ENCODE measurements around the gene RBBP5. TPM values are rescaled to one million over a fixed set of nuclear protein-coding genes. Genes with fewer than 3 reads are reported as not detected.

The RBBP5 gene
- total RNA-seq, 1 donor from 2014 or later: 20.6 TPM

DNA sequence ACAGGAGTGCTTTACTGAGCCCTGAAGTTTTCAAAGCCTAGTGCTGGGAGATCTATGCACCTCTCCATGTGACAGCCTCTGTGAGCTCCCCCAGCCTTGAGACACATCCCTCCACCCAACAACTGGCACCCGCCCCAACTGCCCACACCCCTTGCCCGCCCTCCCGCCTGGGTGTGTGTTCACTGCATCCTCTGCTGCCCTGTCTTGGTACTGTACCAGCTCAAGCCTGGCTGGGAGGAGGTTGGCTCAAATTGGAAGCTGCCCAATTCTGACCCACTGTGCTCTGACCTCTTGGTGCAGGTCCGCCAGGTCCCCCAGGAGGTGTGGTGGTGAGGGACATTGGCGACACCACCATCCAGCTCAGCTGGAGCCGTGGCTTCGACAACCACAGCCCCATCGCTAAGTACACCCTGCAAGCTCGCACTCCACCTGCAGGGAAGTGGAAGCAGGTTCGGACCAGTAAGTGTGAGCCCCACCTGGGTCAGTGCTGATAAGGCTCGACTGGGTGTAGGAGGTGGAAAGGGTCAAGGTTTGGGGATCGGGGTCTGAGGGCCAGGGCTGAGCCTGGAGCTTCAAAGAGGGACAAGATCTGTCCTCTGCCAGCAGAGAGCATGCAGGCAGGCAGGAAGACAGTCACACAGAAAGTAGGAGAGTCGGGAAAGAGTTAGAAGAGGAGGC is 55.5 kb downstream of the RBBP5 start:
- DNase-seq: no peak
- peaks cover 5% of the 10 kb centered on the region for H3K36me3 Mint-ChIP-seq (ENCODE audit: unreplicated experiment)

DNA sequence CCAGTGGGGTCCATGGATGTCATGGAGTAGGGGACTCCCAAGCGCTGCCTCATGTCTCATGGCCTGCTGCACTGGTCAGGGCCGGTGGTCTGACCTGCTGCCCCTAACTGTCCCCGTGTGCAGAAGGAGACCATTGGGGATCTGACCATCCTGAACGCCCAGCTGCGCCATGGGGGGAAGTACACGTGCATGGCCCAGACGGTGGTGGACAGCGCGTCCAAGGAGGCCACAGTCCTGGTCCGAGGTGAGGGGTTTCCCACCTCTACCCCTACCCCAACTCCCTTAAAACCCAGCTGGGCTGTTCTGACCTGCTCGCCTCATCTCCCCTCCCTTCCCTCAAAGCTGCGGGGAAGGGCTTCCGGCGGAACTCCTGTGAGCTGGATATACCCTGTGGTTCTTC is 56.1 kb downstream of the RBBP5 start:
- Mint-ChIP-seq H3K27ac (ENCODE audit: unreplicated experiment) (no peak overlapping the region), H3K27me3 (ENCODE audit: unreplicated experiment) (peaks cover 12% of the 10 kb centered on the region), H3K4me1 (ENCODE audit: low read depth, unreplicated experiment) (peaks cover 6% of the 10 kb centered on the region), H3K9me3 (ENCODE audit: unreplicated experiment) (peaks cover 5% of the 10 kb centered on the region), H3K36me3 (ENCODE audit: unreplicated experiment) (peaks cover 5% of the 10 kb centered on the region), H3K4me3 (ENCODE audit: unreplicated experiment) (no peak overlapping the region)
- no peak for DNase-seq
- TF ChIP-seq, protein P1, sequence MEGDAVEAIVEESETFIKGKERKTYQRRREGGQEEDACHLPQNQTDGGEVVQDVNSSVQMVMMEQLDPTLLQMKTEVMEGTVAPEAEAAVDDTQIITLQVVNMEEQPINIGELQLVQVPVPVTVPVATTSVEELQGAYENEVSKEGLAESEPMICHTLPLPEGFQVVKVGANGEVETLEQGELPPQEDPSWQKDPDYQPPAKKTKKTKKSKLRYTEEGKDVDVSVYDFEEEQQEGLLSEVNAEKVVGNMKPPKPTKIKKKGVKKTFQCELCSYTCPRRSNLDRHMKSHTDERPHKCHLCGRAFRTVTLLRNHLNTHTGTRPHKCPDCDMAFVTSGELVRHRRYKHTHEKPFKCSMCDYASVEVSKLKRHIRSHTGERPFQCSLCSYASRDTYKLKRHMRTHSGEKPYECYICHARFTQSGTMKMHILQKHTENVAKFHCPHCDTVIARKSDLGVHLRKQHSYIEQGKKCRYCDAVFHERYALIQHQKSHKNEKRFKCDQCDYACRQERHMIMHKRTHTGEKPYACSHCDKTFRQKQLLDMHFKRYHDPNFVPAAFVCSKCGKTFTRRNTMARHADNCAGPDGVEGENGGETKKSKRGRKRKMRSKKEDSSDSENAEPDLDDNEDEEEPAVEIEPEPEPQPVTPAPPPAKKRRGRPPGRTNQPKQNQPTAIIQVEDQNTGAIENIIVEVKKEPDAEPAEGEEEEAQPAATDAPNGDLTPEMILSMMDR (IDR thresholded peaks at IDR 0.05; ENCODE audit: partially characterized antibody, unreplicated experiment): no peak

More for the DNA sequence above, 55.5 kb downstream of the RBBP5 start:
- TF ChIP-seq, protein P1 (IDR thresholded peaks at IDR 0.05; ENCODE audit: partially characterized antibody, unreplicated experiment): no peak
- no peak overlapping the region for H3K4me3 Mint-ChIP-seq (ENCODE audit: unreplicated experiment)
- H3K4me1 Mint-ChIP-seq (ENCODE audit: low read depth, unreplicated experiment): peaks cover 6% of the 10 kb centered on the region
- H3K27me3 Mint-ChIP-seq (ENCODE audit: unreplicated experiment): peaks cover 9% of the 10 kb centered on the region
- peaks cover 7% of the 10 kb centered on the region for H3K9me3 Mint-ChIP-seq (ENCODE audit: unreplicated experiment)
- no peak overlapping the region for H3K27ac Mint-ChIP-seq (ENCODE audit: unreplicated experiment)

DNA sequence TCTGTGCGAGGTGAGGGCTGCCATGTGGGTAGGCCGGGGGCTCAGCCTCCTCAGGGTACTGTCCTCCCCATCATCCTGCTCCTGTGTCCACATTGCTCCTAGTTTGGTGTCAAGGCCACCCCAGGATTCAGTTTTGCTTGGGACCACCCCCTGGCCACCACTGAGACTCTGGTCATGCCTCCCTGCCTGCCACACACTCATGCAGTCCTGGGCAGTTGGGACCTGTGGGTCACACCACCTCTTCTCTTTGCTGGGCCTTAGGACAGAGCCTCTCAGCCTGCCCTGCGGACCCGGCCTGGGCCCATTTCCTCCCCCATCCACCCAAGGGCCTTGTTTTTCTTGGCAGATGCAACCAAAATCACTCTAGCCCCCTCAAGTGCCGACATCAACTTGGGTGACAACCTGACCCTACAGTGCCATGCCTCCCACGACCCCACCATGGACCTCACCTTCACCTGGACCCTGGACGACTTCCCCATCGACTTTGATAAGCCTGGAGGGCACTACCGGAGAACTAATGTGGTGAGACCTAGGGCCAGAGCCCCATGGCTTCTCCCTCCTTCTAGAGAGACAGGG is 56.9 kb downstream of the RBBP5 start:
- H3K36me3 Mint-ChIP-seq (ENCODE audit: unreplicated experiment): peaks cover 5% of the 10 kb centered on the region
- H3K9me3 Mint-ChIP-seq (ENCODE audit: unreplicated experiment): peaks cover 8% of the 10 kb centered on the region
- peaks cover 6% of the 10 kb centered on the region for H3K4me1 Mint-ChIP-seq (ENCODE audit: low read depth, unreplicated experiment)
- H3K27ac Mint-ChIP-seq (ENCODE audit: unreplicated experiment): no peak overlapping the region
- DNase-seq: no peak
- peaks cover 12% of the 10 kb centered on the region for H3K27me3 Mint-ChIP-seq (ENCODE audit: unreplicated experiment)
- TF ChIP-seq, protein P1 (IDR thresholded peaks at IDR 0.05; ENCODE audit: partially characterized antibody, unreplicated experiment): no peak
- H3K4me3 Mint-ChIP-seq (ENCODE audit: unreplicated experiment): no peak overlapping the region

DNA sequence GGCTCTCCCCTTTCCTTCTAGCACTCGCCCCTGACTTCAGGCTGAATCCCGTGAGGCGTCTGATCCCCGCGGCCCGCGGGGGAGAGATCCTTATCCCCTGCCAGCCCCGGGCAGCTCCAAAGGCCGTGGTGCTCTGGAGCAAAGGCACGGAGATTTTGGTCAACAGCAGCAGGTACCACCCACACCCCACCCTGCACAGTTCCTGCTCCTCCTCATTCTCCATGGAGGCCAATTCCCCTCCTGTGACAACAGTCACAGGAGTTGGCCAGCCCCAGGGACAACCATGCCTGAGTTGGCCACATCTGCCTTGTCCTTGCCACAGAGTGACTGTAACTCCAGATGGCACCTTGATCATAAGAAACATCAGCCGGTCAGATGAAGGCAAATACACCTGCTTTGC is 57.5 kb downstream of the RBBP5 start:
- H3K9me3 Mint-ChIP-seq (ENCODE audit: unreplicated experiment): peaks cover 8% of the 10 kb centered on the region
- H3K27ac Mint-ChIP-seq (ENCODE audit: unreplicated experiment): no peak overlapping the region

More for the DNA sequence above, 57.5 kb downstream of the RBBP5 start:
- peaks cover 15% of the 10 kb centered on the region for H3K27me3 Mint-ChIP-seq (ENCODE audit: unreplicated experiment)
- H3K4me3 Mint-ChIP-seq (ENCODE audit: unreplicated experiment): no peak overlapping the region
- peaks cover 6% of the 10 kb centered on the region for H3K4me1 Mint-ChIP-seq (ENCODE audit: low read depth, unreplicated experiment)
- TF ChIP-seq, protein P1 (IDR thresholded peaks at IDR 0.05; ENCODE audit: partially characterized antibody, unreplicated experiment): no peak
- peaks cover 5% of the 10 kb centered on the region for H3K36me3 Mint-ChIP-seq (ENCODE audit: unreplicated experiment)
- no peak for DNase-seq
